Measurements from ENCODE around the gene IL10RA.

IL10RA gene

DNA sequence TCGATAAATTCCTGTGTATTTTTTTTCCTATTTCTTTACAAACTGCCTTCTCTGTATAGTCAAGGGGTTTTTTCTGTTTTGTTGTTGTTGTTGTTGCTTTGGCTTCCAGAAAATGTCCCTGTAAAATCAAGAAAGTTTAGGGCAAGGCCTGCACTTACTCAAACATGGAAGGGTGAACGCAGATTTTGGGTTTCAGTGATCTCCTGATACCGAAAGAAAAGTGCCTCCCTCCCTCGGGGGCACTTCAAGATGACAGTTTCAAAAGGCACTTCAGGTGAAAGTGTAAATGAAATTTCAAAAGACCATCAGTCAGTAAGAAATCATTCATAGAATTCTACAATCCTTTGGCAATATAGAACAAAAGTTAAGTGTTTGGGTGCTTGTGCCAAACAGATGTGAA lies 47.2 kb downstream of the IL10RA start:
- H3K4me2 ChIP-seq (ENCODE audit: low read length), result no peak overlapping the region
- H3K36me3 ChIP-seq (ENCODE audit: insufficient read depth, low read length), result no peaks in the 10 kb centered on the region

GRCh38 chr11:118042141-118042540 lies 55.9 kb downstream of the IL10RA start:
- Histone ChIP-seq H3K9me3 (ENCODE audit: low read length) (no peaks in the 10 kb centered on the region), H3K4me1 (ENCODE audit: insufficient read depth, low read length, severe bottlenecking) (no peaks in the 10 kb centered on the region), H4K20me1 (ENCODE audit: insufficient read depth, low read length) (no peaks in the 10 kb centered on the region), H3K4me3 (ENCODE audit: low read depth, low read length, poor library complexity, severe bottlenecking) (no peak overlapping the region), H3K27me3 (ENCODE audit: insufficient read depth, low read length) (no peaks in the 10 kb centered on the region), H3K27ac (ENCODE audit: low read depth, low read length, poor library complexity, severe bottlenecking) (no peak overlapping the region), H3K9me2 (ENCODE audit: low read depth, low read length) (no peaks in the 10 kb centered on the region), H3K9ac (ENCODE audit: low read length) (no peak overlapping the region), H3K36me3 (ENCODE audit: insufficient read depth, low read length) (no peaks in the 10 kb centered on the region), H2AFZ (ENCODE audit: low read length) (no peak overlapping the region), H3K79me2 (ENCODE audit: insufficient read depth, low read length) (no peaks in the 10 kb centered on the region), H3F3A (ENCODE audit: insufficient read depth, low read length) (no peaks in the 10 kb centered on the region), H3K4me2 (ENCODE audit: low read length) (no peak overlapping the region)
- TF ChIP-seq CTCF (IDR thresholded peaks at IDR 0.05; ENCODE audit: low read length), result no peak
- TF ChIP-seq EZH2 (IDR thresholded peaks at IDR 0.05; ENCODE audit: borderline replicate concordance, low read length), result no peak

More for the DNA sequence above, 47.2 kb downstream of the IL10RA start:
- Histone ChIP-seq H3K79me2 (ENCODE audit: insufficient read depth, low read length) (no peaks in the 10 kb centered on the region), H3K9ac (ENCODE audit: low read length) (no peak overlapping the region), H4K20me1 (ENCODE audit: insufficient read depth, low read length) (no peaks in the 10 kb centered on the region), H2AFZ (ENCODE audit: low read length) (no peak overlapping the region), H3K4me1 (ENCODE audit: insufficient read depth, low read length, severe bottlenecking) (no peaks in the 10 kb centered on the region), H3K9me3 (ENCODE audit: low read length) (no peaks in the 10 kb centered on the region), H3K27me3 (ENCODE audit: insufficient read depth, low read length) (no peaks in the 10 kb centered on the region), H3F3A (ENCODE audit: insufficient read depth, low read length) (no peaks in the 10 kb centered on the region), H3K27ac (ENCODE audit: low read depth, low read length, poor library complexity, severe bottlenecking) (no peak overlapping the region), H3K9me2 (ENCODE audit: low read depth, low read length) (no peaks in the 10 kb centered on the region), H3K4me3 (ENCODE audit: low read depth, low read length, poor library complexity, severe bottlenecking) (no peak overlapping the region)
- no peak for TF ChIP-seq EZH2 (IDR thresholded peaks at IDR 0.05; ENCODE audit: borderline replicate concordance, low read length)
- no peak for TF ChIP-seq CTCF (IDR thresholded peaks at IDR 0.05; ENCODE audit: low read length)

DNA sequence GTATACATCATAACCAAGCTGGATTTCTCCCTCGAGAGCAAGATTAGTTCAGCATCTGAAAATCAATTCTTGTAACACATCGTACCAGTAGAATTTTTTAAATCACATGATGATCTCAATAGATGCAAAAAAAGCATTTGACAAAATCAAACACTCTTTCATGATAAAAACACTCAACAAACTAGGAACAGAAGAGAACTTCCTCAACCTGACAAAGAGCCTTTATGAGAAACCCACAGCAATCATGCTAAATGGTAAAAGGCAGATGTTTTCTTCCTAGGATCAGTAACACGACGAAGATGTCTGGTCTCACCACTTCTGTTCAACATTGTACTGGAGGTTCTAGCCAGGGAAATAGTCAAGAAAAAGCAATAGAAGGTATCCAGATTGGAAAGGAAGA lies 56.6 kb downstream of the IL10RA start:
- no peaks in the 10 kb centered on the region for H3K36me3 ChIP-seq (ENCODE audit: insufficient read depth, low read length)
- no peaks in the 10 kb centered on the region for H4K20me1 ChIP-seq (ENCODE audit: insufficient read depth, low read length)
- TF ChIP-seq CTCF (IDR thresholded peaks at IDR 0.05; ENCODE audit: low read length) (no peak), EZH2 (IDR thresholded peaks at IDR 0.05; ENCODE audit: borderline replicate concordance, low read length) (no peak)
- H3K9me2 ChIP-seq (ENCODE audit: low read depth, low read length), result no peaks in the 10 kb centered on the region
- H3K9me3 ChIP-seq (ENCODE audit: low read length), result no peaks in the 10 kb centered on the region
- H3K27ac ChIP-seq (ENCODE audit: low read depth, low read length, poor library complexity, severe bottlenecking), result no peak overlapping the region
- no peak overlapping the region for H3K9ac ChIP-seq (ENCODE audit: low read length)
- H3K27me3 ChIP-seq (ENCODE audit: insufficient read depth, low read length), result no peaks in the 10 kb centered on the region
- no peak overlapping the region for H2AFZ ChIP-seq (ENCODE audit: low read length)
- H3K4me1 ChIP-seq (ENCODE audit: insufficient read depth, low read length, severe bottlenecking), result no peaks in the 10 kb centered on the region
- no peaks in the 10 kb centered on the region for H3F3A ChIP-seq (ENCODE audit: insufficient read depth, low read length)
- H3K4me3 ChIP-seq (ENCODE audit: low read depth, low read length, poor library complexity, severe bottlenecking), result no peak overlapping the region
- no peak overlapping the region for H3K4me2 ChIP-seq (ENCODE audit: low read length)
- H3K79me2 ChIP-seq (ENCODE audit: insufficient read depth, low read length), result no peaks in the 10 kb centered on the region
